GM18870 (cell line): ENCODE measurements around the gene POLR3C.
"Not testable (repeated sequence)": the region's sequence is repeated elsewhere in the genome, so short reads cannot be mapped to it uniquely, and the experiment has no call there.

Source experiments
- ATAC-seq: cut with Tn5 transposase; IDR thresholded peaks from one replicate; pipeline ENCODE4 v1.9.1; 2021; ENCODE audit warnings: moderate library complexity; ENCODE audit not compliant: unreplicated experiment

POLR3C gene

GRCh38 chr1:145823565-145824498 lies at the start of gene POLR3C, which contains the start of gene RNF115:
POLR3C (plus strand) TSS chr1:145824200; CDS start chr1:145825777, 1,577 bp downstream.
RNF115 (minus strand) TSS chr1:145824095; CDS start chr1:145823873, 222 bp downstream.
- ATAC-seq, result peak; percentile 61

DNA sequence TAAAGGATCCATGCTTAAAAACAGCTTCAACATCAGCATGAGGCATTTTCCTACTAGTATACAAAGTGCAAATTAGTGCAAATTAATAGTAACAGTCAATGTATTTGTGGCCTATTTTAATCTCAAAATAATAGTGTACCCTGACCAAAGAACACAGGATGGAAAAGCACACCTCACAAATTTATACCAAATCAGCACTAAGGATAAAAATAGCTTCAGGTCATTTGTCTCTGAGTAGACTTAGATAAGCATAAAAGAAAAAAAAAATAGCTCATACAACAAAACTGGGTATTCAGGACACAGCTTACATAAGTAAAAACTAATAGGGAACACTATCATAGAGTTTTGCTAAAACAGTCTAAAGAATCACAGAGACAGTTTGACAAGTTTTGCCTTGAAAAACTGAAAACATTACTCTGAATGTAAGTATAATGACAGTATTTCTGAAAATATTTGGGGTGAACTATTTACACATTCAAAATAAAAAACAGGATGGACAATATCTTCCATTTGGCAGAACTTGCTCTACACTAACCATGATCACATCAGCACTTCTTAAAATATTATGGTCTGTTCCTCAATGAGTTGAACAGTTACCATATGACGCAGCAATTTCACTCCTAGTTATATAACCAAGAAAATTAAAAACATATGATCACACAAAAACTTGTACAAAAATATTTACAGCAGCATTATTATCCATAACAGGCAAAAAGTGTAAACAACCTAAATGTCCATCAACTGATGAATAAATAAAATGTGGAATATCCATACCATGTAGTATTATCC lies 46.4 kb upstream of the POLR3C start:
- ATAC-seq, result no peak

GRCh38 chr1:145778146-145778540 lies 45.9 kb upstream of the POLR3C start:
- ATAC-seq, result no peak

GRCh38 chr1:145782272-145783099 lies 41.5 kb upstream of the POLR3C start:
- ATAC-seq, result no peak

GRCh38 chr1:145784409-145784808 lies 39.6 kb upstream of the POLR3C start:
- no peak for ATAC-seq

GRCh38 chr1:145785547-145785946 lies 38.5 kb upstream of the POLR3C start:
- no peak for ATAC-seq

GRCh38 chr1:145786271-145786670 lies 37.7 kb upstream of the POLR3C start:
- no peak for ATAC-seq

- ATAC-seq, result no peak
Measured at GRCh38 chr1:145788580-145788979, 35.4 kb upstream of the POLR3C start.

- not testable (repeated sequence) for ATAC-seq
Measured at GRCh38 chr1:145791860-145792259, 32.1 kb upstream of the POLR3C start.

DNA sequence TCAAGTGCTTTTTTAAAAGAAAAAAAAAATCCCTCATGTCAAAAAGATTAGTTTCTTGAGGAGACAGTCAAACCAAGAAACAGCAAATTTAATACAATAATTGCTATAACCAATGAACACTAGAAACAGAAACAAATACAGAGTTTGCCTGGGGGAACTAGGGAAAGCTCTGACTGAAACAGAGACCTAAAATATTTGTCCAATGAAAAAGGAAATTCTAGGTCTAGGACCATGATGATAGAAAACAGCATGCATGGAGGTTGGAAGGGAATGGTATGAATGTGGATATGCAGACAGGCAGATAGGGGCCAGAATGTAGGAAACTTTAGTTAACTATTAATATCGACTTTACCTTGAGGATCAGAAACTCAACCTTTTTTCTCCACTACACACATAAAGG lies 31.5 kb upstream of the POLR3C start:
- no peak for ATAC-seq

GRCh38 chr1:145795257-145795881 lies 28.6 kb upstream of the POLR3C start:
- ATAC-seq, result no peak

DNA sequence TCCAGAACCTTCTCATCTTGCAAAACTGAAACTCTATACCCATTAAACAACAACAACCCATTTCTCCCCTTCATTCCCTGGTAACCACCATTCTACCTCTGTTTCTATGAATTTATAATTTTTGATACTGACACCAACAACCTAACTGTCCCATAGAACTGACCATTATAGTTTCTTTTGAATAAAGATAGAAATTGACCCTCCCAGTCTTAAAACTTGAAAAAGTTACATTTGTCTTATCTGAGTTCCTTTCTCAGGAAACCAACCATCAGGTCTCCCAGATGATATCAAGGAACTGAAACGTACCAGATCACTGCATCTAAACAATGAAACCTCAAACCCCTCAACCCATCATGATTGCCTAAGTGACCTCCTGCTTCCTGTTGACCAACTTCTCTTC lies 27.2 kb upstream of the POLR3C start:
- ATAC-seq, result no peak

- ATAC-seq, result no peak
Measured at GRCh38 chr1:145799806-145800205, 24.2 kb upstream of the POLR3C start.

GRCh38 chr1:145804235-145805045 lies 19.6 kb upstream of the POLR3C start:
- no peak for ATAC-seq

GRCh38 chr1:145805057-145805456 lies 18.9 kb upstream of the POLR3C start:
- ATAC-seq, result no peak

GRCh38 chr1:145806408-145806807 lies 17.6 kb upstream of the POLR3C start:
- ATAC-seq, result no peak

DNA sequence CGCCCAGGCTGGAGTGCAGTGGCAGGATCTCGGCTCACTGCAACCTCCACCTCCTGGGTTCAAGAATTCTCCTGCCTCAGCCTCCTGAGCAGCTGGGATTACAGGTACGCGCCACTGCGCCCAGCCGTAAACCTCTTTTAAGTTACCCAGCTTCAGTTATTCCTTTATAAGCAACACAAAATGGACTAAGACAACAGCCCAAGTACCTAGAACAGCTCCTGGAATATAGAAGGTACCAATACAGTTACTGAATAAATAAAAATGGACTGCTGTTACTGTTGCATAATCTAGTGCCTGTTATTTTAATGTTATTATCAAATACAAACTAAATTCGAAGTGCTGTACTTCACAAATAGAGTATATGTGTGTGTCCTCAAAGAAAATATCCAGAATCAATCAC lies 17.2 kb upstream of the POLR3C start:
- ATAC-seq, result no peak

DNA sequence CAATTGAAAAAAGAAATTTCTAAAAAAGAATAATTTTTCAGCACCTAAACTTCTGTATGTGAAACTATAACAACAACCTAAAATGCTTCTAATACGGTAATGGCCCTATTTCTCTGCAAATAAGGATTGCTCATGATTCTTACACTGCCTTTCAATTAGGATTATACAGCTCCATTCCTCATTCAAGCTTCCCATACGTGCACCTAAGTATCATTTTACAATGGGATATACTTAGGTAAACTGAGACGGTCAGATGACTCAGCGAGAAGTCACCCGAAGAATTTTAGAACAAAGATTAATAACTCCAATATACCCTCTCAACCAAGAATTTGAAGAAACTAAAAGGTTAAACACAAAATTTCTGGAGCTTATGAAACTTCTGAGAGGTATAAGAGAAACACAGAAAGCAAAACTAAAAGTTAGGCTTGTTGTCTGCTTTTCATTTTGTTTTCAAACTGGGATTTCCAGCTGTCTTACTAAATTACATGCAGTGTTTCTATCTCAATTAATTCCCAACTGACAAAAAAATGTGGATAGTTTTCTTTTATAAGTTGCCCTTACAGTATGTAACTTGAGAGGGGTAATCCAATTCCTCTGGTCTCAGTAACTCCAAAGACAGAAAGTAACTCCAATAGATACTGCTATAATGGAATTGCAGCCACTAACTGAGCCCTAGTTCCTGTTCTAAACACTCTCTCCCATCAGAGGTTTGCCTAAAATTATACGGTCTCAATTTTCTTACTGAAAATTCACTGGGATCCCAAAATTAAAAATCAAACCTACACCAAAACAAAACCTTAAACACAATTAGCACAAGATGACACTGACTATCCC lies 10.8 kb upstream of the POLR3C start:
- not testable (repeated sequence) for ATAC-seq

DNA sequence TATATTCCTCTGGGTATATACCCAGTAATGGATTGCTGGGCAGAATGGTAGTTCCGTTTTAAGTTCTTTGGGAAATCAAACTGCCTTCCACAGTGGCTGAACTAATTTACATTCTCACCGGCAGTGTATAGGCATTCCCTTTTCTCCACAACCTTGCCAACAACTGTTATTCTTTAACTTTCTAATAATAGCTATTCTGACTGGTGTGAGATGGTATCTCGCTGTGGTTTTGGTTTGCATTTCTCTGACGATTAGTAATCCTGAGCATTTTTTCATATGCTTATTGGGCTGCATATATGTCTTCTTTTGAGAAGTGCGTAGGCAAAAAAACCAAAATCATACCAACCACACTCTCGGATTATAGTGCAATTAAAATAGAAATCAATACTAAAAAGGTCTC lies 5.9 kb upstream of the POLR3C start:
- peak; percentile 48 for ATAC-seq
